ENCODE results near the gene PANX1. TPM values are rescaled to one million over a fixed set of nuclear protein-coding genes. Genes with fewer than 3 reads are reported as not detected.
"Not testable (repeated sequence)": the region's sequence is repeated elsewhere in the genome, so short reads cannot be mapped to it uniquely, and the experiment has no call there.

Gene PANX1
- total RNA-seq, 4 donors from 2014 or later = 16.7 to 77.6 (median 30.4) TPM

DNA sequence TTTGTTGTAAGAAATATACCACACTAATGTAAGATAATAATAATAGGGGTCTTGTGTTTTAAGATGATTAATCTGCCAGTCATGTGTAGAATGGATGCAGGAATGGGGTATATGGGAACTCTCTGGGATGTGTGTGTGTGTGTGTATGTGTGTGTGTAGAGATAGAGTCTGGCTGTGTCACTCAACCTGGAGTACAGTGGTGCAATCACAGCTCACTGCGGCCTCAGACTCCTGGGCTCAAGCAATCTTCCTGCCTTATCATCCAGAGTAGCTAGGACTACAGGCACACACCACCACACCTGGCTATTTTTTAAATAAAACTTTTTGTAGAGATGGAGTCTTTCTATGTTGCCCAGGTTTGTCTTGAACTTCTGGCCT is 11.5 kb upstream of the PANX1 start:
- DNase-seq (ENCODE audit: low spot score) = no peak
- TF ChIP-seq, protein P1, sequence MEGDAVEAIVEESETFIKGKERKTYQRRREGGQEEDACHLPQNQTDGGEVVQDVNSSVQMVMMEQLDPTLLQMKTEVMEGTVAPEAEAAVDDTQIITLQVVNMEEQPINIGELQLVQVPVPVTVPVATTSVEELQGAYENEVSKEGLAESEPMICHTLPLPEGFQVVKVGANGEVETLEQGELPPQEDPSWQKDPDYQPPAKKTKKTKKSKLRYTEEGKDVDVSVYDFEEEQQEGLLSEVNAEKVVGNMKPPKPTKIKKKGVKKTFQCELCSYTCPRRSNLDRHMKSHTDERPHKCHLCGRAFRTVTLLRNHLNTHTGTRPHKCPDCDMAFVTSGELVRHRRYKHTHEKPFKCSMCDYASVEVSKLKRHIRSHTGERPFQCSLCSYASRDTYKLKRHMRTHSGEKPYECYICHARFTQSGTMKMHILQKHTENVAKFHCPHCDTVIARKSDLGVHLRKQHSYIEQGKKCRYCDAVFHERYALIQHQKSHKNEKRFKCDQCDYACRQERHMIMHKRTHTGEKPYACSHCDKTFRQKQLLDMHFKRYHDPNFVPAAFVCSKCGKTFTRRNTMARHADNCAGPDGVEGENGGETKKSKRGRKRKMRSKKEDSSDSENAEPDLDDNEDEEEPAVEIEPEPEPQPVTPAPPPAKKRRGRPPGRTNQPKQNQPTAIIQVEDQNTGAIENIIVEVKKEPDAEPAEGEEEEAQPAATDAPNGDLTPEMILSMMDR (IDR thresholded peaks at IDR 0.05) = no peak
- ATAC-seq (ENCODE audit: low FRiP score) = no peak

DNA sequence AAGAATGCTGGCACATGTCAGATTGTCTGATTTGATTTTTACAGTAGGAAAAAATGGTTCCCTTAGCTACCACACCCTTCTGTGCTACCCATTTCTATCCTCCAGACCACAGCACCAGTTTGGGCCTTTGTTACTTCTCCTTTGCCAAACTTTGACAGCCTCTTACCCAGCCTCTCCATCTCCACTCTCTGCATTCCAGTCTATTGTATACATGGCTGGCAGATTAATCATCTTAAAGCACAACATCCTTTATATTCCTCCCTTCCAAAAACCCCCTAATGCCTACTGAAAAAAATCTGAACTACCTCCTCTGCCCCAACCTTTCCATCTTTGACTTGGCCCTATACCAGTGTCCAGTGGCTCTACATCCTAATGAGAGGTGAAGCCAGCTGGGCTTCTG is 10.8 kb upstream of the PANX1 start:
- ATAC-seq (ENCODE audit: low FRiP score) = no peak

DNA sequence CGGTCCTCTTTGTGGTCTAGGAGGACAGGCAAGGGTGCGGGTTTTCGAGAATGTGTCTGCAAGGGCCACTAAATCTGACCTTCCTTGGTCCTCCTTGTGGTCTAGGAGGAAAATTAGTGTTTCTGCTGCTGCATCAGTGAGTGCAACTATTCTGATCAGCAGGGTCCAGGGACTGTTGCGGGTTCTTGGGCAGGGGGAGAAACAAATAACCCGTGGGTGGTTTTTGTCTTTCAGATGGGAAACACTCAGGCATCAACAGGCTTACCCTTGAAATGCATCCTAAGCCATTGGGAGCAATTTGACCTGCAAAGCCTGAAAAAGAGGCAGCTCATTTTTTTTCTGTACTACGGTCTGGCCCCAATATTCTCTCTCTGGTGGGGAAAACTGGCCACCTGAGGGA is 9.0 kb upstream of the PANX1 start:
- not testable (repeated sequence) for ATAC-seq (ENCODE audit: low FRiP score); DNase-seq (ENCODE audit: low spot score)

More for the DNA sequence above, 10.8 kb upstream of the PANX1 start:
- no peak for DNase-seq (ENCODE audit: low spot score)
- TF ChIP-seq, protein P1 (IDR thresholded peaks at IDR 0.05) = no peak

DNA sequence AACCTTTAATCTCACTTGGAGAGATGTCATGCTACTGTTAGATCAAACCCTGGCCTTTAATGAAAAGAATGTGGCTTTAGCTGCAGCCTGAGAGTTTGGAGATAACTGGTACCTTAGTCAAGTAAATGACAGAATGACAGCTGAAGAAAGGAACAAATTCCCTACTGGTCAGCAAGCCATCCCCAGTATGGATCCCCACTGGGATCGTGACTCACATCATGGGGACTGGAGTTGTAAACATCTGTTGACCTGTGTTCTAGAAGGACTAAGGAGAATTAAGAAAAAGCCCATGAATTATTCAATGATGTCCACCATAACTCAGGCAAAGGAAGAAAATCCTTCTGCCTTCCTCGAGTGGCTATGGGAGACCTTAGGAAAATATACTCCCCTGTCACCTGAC is 8.1 kb upstream of the PANX1 start:
- DNase-seq (ENCODE audit: low spot score); ATAC-seq (ENCODE audit: low FRiP score): not testable (repeated sequence)

DNA sequence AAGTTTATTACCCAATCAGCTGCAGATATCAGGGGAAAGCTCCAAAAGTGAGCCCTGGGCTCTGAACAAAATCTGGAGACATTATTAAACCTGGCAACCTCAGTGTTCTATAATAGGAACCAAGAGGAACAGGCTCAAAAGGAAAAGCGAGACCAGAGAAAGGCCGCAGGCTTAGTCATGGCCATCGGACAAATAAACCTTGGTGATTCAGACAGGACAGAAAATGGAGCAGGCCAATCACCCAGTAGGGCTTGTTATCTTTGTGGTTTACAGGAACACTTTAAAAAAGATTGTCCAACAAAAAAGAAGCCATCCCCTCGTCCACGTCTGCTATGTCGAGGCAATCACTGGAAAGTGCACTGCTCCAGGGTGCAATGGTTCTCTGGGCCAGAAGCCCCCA is 7.7 kb upstream of the PANX1 start:
- no peak for ATAC-seq (ENCODE audit: low FRiP score)
- TF ChIP-seq, protein P1 (IDR thresholded peaks at IDR 0.05) = no peak
- DNase-seq (ENCODE audit: low spot score) = no peak

DNA sequence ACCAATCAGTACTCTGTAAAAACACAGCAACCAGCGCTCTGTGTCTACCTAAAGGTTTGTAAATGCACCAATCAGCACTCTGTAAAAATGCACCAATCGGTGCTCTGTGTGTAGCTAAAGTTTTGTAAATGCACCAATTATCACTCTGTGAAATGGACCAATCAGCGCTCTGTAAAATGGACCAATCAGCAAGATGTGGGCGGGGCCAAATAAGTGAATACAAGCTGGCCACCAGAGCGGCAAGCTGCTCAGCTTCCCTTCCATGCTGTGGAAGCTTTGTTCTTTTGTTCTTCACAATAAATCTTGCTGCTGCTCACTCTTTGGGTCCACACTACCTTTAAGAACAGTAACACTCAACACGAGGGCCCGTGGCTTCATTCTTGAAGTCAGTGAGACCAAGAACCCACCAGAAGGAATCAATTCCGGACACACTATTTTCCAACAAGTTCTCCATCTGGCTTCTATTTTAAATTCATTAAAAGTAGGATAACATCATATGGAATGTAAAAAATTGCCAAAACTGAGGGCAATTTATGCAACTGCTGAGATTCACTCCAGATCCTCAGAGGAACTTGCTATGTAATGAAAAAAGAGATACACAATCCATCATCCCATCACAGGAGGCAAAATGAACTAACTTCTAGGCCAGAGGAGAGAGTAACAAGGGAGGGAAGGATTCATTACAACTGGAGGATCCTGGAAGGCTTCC is 3.1 kb upstream of the PANX1 start:
- no peak for ATAC-seq (ENCODE audit: low FRiP score)
- DNase-seq (ENCODE audit: low spot score) = no peak
- TF ChIP-seq, protein P1 (IDR thresholded peaks at IDR 0.05) = no peak

DNA sequence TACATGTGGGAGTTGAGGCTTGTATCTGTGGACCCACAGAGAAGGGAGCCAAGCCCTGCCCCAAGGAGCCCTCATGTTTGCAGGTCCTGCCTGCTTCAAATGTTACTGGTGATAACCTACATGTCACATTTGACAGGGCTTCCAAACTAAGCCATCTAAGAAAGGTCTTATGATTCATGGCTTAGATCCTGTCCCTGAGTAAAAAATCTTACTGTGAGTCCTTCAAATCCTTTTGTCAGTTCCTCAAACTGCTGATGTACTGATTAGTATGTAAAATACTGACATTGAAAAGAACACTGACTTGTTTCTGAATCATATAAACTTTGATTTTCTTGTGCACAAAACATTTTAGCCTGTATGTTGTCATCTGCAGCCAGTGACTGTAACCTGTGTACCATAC is 1.0 kb upstream of the PANX1 start:
- no peak for DNase-seq (ENCODE audit: low spot score)
- ATAC-seq (ENCODE audit: low FRiP score) = no peak
- TF ChIP-seq, protein P1 (IDR thresholded peaks at IDR 0.05) = no peak

DNA sequence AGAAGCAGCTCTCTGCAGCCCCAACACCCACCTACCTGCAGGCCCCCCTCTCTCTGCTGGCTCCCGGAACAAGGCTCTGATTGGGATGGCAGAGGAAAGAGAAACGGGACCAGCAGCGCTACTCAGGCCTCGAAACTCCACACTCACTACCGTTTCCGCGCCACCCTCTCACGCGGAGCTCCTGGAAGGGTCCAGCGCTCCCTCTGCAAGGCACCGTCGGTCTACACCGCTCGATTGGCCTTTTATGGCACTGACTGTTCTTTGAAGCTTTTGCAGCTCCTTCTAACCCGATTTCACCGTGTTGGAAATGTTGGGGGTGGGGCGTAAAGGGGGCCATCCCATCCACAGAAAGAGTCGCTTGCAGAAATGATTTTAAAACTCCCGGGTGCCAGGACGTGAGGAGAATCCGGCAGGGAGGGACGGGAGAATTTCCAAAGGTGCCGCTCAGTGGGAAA is 323 bp upstream of the PANX1 start:
- TF ChIP-seq, protein P1 (IDR thresholded peaks at IDR 0.05) = no peak
- DNase-seq (ENCODE audit: low spot score) (no peak), ATAC-seq (ENCODE audit: low FRiP score) (peak; percentile 0)

Measured in omental fat pad (tissue), 4 donors.